H1 (cell line): ENCODE results near the gene VPS9D1. TPM values are rescaled to one million over a fixed set of nuclear protein-coding genes. Genes with fewer than 3 reads are reported as not detected.

Experiments used
- CTCF ChIA-PET: fragments of 300-600 bp; sonication (Branson Sonifier 250); formaldehyde crosslinking; loops from one replicate; lab custom pipeline; 2021; ENCODE audit not compliant: partially characterized antibody; lab: Charles Lee
- POLR2A ChIA-PET: fragments of 300-600 bp; sonication (Branson Sonifier 250); formaldehyde crosslinking; loops from one replicate; lab custom pipeline; 2021; ENCODE audit warnings: inconsistent platforms; ENCODE audit not compliant: partially characterized antibody; lab: Charles Lee
- DNase-seq, 2 experiments: peaks; one replicate each; pipeline versions ENCODE4 v3.0.0 to v3.0.0-alpha.2; 2010 to 2022; ENCODE audit warnings: low spot score in 2 of 2, low read depth in 1 of 2, mixed read lengths in 1 of 2
- FAIRE-seq: peaks from 2 replicates; lab custom pipeline; 2011; peaks lifted over from hg19 to GRCh38; lab: Jason Lieb, UNC
- H2AFZ ChIP-seq: 2 replicates; pipeline ENCODE4 v1.8.1; 2012; ENCODE audit warnings: low read length, inconsistent platforms
- H2AK5ac ChIP-seq: 2 replicates; pipeline ENCODE4 v1.6.1; 2013; ENCODE audit warnings: low read depth, low read length
- H2BK120ac ChIP-seq: replicated peaks from 2 replicates; pipeline ENCODE3; 2013; ENCODE audit warnings: low read depth, low read length, inconsistent platforms
- H2BK12ac ChIP-seq: 2 replicates; pipeline ENCODE4 v1.6.1; 2013; ENCODE audit warnings: low read depth, low read length
- H2BK15ac ChIP-seq: 2 replicates; pipeline ENCODE4 v1.6.1; 2013; ENCODE audit warnings: low read length
- H2BK20ac ChIP-seq: 2 replicates; pipeline ENCODE4 v1.6.1; 2013; ENCODE audit warnings: low read length
- H2BK5ac ChIP-seq: 2 replicates; pipeline ENCODE4 v1.6.1; 2013; ENCODE audit warnings: low read depth, low read length
- H3K14ac ChIP-seq: 2 replicates; pipeline ENCODE4 v1.6.1; 2013; ENCODE audit warnings: inconsistent platforms; ENCODE audit not compliant: insufficient read length
- H3K18ac ChIP-seq: 2 replicates; pipeline ENCODE4 v1.6.1; 2013; ENCODE audit warnings: low read length; ENCODE audit errors: extremely low read depth
- H3K23ac ChIP-seq: 2 replicates; pipeline ENCODE4 v1.6.1; 2013; ENCODE audit warnings: inconsistent platforms; ENCODE audit not compliant: insufficient read length
- H3K23me2 ChIP-seq: 2 replicates; pipeline ENCODE4 v1.6.1; 2013; ENCODE audit warnings: low read depth, low read length
- H3K27ac ChIP-seq: 2 replicates; pipeline ENCODE4 v1.6.1; 2011; ENCODE audit warnings: low read depth, low read length, inconsistent platforms
- H3K27me3 ChIP-seq, 4 experiments: replicated peaks in 1 of 4; 1 replicate in 1 of 4; 2 replicates in 3 of 4; pipeline versions ENCODE4 v1.6.1 to v1.8.1; 2011 to 2013; ENCODE audit warnings: low read length in 3 of 4, mild to moderate bottlenecking in 3 of 4, inconsistent platforms in 2 of 4, mixed read lengths in 2 of 4, moderate library complexity in 1 of 4; ENCODE audit not compliant: control insufficient read depth in 3 of 4, insufficient read depth in 3 of 4; ENCODE audit errors: extremely low read depth in 1 of 4
- H3K36me3 ChIP-seq, 4 experiments: 2 replicates each; pipeline versions ENCODE4 v1.6.1 to v1.8.1; 2011 to 2013; ENCODE audit warnings: mild to moderate bottlenecking in 4 of 4, low read length in 3 of 4, moderate library complexity in 2 of 4, control low read depth in 1 of 4, inconsistent platforms in 1 of 4; ENCODE audit not compliant: insufficient read depth in 4 of 4, control insufficient read depth in 2 of 4
- H3K4ac ChIP-seq: replicated peaks from 2 replicates; pipeline ENCODE3; 2013; ENCODE audit warnings: low read length, low read depth, mixed read lengths, inconsistent platforms; ENCODE audit not compliant: insufficient read length
- H3K4me1 ChIP-seq, 4 experiments: replicated peaks in 1 of 4; 1 replicate in 1 of 4; 2 replicates in 3 of 4; pipeline versions ENCODE4 v1.6.1 to v1.8.1; 2011 to 2013; ENCODE audit warnings: low read length in 3 of 4, inconsistent platforms in 2 of 4, mixed read lengths in 1 of 4; ENCODE audit not compliant: insufficient read depth in 4 of 4, control insufficient read depth in 3 of 4
- H3K4me2 ChIP-seq, 2 experiments: 2 replicates each; pipeline versions ENCODE4 v1.6.1 to v1.8.1; 2011 to 2013; ENCODE audit warnings: low read depth in 2 of 2, low read length in 2 of 2, control low read depth in 1 of 2, inconsistent platforms in 1 of 2, mild to moderate bottlenecking in 1 of 2; ENCODE audit not compliant: insufficient read depth in 1 of 2
- H3K4me3 ChIP-seq, 4 experiments: fragments of 200-600, 300-600 bp in 1 of 4; sonication (generic), shearing (Covaris generic), sonication (Bioruptor Twin) in 1 of 4; 2 replicates each; pipeline versions ENCODE4 v1.5.1 to v1.8.1; 2011 to 2016; ENCODE audit warnings: low read length in 4 of 4, low read depth in 3 of 4, control low read depth in 2 of 4, inconsistent platforms in 2 of 4, mild to moderate bottlenecking in 2 of 4, mixed read lengths in 1 of 4, moderate library complexity in 1 of 4; ENCODE audit not compliant: insufficient read depth in 2 of 4; ENCODE audit errors: extremely low read depth in 1 of 4
- H3K56ac ChIP-seq: replicated peaks from 2 replicates; pipeline ENCODE3; 2013; ENCODE audit warnings: low read depth, mild to moderate bottlenecking, mixed read lengths, low read length, inconsistent platforms; ENCODE audit not compliant: insufficient read length
- H3K79me1 ChIP-seq: 2 replicates; pipeline ENCODE4 v1.6.1; 2013; ENCODE audit warnings: low read depth, low read length, control low read depth
- H3K79me2 ChIP-seq, 2 experiments: 2 replicates each; pipeline versions ENCODE4 v1.6.1 to v1.8.1; 2012 to 2013; ENCODE audit warnings: low read length in 2 of 2, mild to moderate bottlenecking in 2 of 2, inconsistent platforms in 1 of 2; ENCODE audit not compliant: insufficient read depth in 2 of 2, control insufficient read depth in 1 of 2
- H3K9ac ChIP-seq, 4 experiments: replicated peaks in 1 of 4; 1 replicate in 1 of 4; 2 replicates in 3 of 4; pipeline versions ENCODE4 v1.6.1 to v1.8.1; 2011 to 2013; ENCODE audit warnings: low read depth in 3 of 4, low read length in 3 of 4, control low read depth in 2 of 4, mild to moderate bottlenecking in 2 of 4, moderate library complexity in 2 of 4, inconsistent platforms in 1 of 4; ENCODE audit errors: extremely low read depth in 1 of 4
- H3K9me3 ChIP-seq, 2 experiments: 2 replicates each; pipeline versions ENCODE4 v1.6.1 to v1.8.1; 2012 to 2013; ENCODE audit warnings: mild to moderate bottlenecking in 2 of 2, moderate library complexity in 2 of 2, control low read depth in 1 of 2, inconsistent platforms in 1 of 2, low read depth in 1 of 2, low read length in 1 of 2, mixed read lengths in 1 of 2; ENCODE audit not compliant: insufficient read depth in 2 of 2
- H4K20me1 ChIP-seq, 2 experiments: replicated peaks in 1 of 2; 2 replicates each; pipeline versions ENCODE3 to v1.8.1; 2011 to 2013; ENCODE audit warnings: inconsistent platforms in 2 of 2, low read length in 2 of 2, mild to moderate bottlenecking in 1 of 2; ENCODE audit not compliant: insufficient read depth in 2 of 2, control insufficient read depth in 1 of 2
- H4K5ac ChIP-seq: 2 replicates; pipeline ENCODE4 v1.6.1; 2013; ENCODE audit warnings: low read length, low read depth, mixed read lengths, inconsistent platforms; ENCODE audit not compliant: insufficient read length
- H4K8ac ChIP-seq: 2 replicates; pipeline ENCODE4 v1.8.0; 2013; ENCODE audit warnings: mild to moderate bottlenecking, moderate library complexity, low read length, inconsistent platforms; ENCODE audit not compliant: insufficient read depth; ENCODE audit errors: extremely low read depth
- H4K91ac ChIP-seq: replicated peaks from 2 replicates; pipeline ENCODE3; 2013; ENCODE audit warnings: low read length, mixed read lengths, inconsistent platforms; ENCODE audit not compliant: insufficient read length
- SP4 ChIP-seq: IDR thresholded peaks from 2 replicates; pipeline ENCODE4 v1.6.1; 2012; ENCODE audit warnings: low read length, inconsistent platforms
- WGBS, 2 experiments: shearing (Covaris generic) in 1 of 2; methylation state at CpG; one replicate each; pipeline versions ENCODE4 v1.1.6 to v1.1.7; 2013 to 2015; ENCODE audit warnings: low lambda C conversion rate in 2 of 2, mixed read lengths in 2 of 2, inconsistent platforms in 1 of 2, low coverage in 1 of 2, missing lambda C conversion rate in 1 of 2; ENCODE audit not compliant: insufficient replicate concordance in 2 of 2, insufficient coverage in 1 of 2, insufficient read length in 1 of 2; ENCODE audit errors: extremely low coverage in 1 of 2, missing lambda C conversion rate in 1 of 2; 5-methylcytosine and 5-hydroxymethylcytosine counted together
- polyA plus RNA-seq, 7 experiments: library from polyadenylated mRNA; depleted of rRNA in 3 of 7; stranded (reverse) in 5 of 7; unstranded in 2 of 7; fragments of >200 nt in 5 of 7; fragments of 200-250 nt in 2 of 7; gene quantifications; 1 replicate in 5 of 7; 2 replicates in 1 of 7; 4 replicates in 1 of 7; pipeline versions ENCODE4 v1.2.1 to v1.2.3, GENCODE V29; 2011 to 2013; ENCODE audit warnings: missing spikeins in 2 of 7, mixed read lengths in 2 of 7
- total RNA-seq: library from RNA; stranded (reverse); fragmentation: NEBNext Ultra II Directional; extraction: Animal tissue kit (Norgen Biotek cat#: 25700); gene quantifications from 2 replicates; pipeline ENCODE4 v1.2.1, GENCODE V29; 2021
- TF ChIP-seq, protein P1 (sequence below), 3 experiments: IDR thresholded peaks; 1 replicate in 2 of 3; 2 replicates in 1 of 3; pipeline versions ENCODE4 v1.5.1 to v1.6.1; 2011; ENCODE audit warnings: low read length in 3 of 3, mild to moderate bottlenecking in 3 of 3, inconsistent platforms in 2 of 3, low read depth in 1 of 3, moderate library complexity in 1 of 3; ENCODE audit not compliant: insufficient read depth in 1 of 3; ENCODE audit errors: control extremely low read depth in 1 of 3

Gene VPS9D1
- total and polyA plus RNA-seq, 2 of the 8 experiments (the other 6 are each of a cell fraction or from before 2014, with no cell fraction given) = 2.9 to 5.4 TPM

GRCh38 chr16:89667633-89668032 lies 53.1 kb downstream of the VPS9D1 start:
- POLR2A ChIA-PET = interaction anchor here (0.7 to 1.7 kb wide), 3 partner anchors 10 to 103 kb away, joined by 3 to 5 read pairs (median 4); partner anchors contain the start of genes CDK10, CHMP1A and SPATA33
- Histone ChIP-seq H2BK20ac (no peak overlapping the region), H2BK15ac (no peak overlapping the region), H3K36me3 (peaks cover 0 to 8% (median 2%) of the 10 kb centered on the region in 4 experiments; a peak in 2 of 8 replicates)
- TF ChIP-seq, protein P1, sequence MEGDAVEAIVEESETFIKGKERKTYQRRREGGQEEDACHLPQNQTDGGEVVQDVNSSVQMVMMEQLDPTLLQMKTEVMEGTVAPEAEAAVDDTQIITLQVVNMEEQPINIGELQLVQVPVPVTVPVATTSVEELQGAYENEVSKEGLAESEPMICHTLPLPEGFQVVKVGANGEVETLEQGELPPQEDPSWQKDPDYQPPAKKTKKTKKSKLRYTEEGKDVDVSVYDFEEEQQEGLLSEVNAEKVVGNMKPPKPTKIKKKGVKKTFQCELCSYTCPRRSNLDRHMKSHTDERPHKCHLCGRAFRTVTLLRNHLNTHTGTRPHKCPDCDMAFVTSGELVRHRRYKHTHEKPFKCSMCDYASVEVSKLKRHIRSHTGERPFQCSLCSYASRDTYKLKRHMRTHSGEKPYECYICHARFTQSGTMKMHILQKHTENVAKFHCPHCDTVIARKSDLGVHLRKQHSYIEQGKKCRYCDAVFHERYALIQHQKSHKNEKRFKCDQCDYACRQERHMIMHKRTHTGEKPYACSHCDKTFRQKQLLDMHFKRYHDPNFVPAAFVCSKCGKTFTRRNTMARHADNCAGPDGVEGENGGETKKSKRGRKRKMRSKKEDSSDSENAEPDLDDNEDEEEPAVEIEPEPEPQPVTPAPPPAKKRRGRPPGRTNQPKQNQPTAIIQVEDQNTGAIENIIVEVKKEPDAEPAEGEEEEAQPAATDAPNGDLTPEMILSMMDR (IDR thresholded peaks at IDR 0.05; ENCODE audit: control extremely low read depth in 1 of 3, insufficient read depth in 1 of 3, low read depth in 1 of 3, low read length in 3 of 3) = peak in 1 of 3 experiments; percentile 15; a peak in 1 of 4 replicates
- TF ChIP-seq SP4 = no peak
- TF ChIP-seq, all 59 proteins: peak for 1
- no peak overlapping the region for H3K27ac ChIP-seq
- H3K23ac ChIP-seq = no peak overlapping the region
- DNase-seq (no peak), FAIRE-seq (no peak)
- H3K79me1 ChIP-seq = no peaks in the 10 kb centered on the region
- no peaks in the 10 kb centered on the region for H3K4me1 ChIP-seq
- CTCF ChIA-PET = interaction anchor here (0.6 to 3.2 kb wide), 15 partner anchors 8 to 102 kb away, joined by 3 to 20 read pairs (median 4); partner anchors contain the start of gene DPEP1
- no peak overlapping the region for H4K91ac ChIP-seq
- H2BK12ac ChIP-seq = no peak overlapping the region
- WGBS, 2 experiments = 80% methylated on average over 9 of the region's 9 CpGs; no CpG with 5 or more reads in 1 of the 2 experiments
- H4K20me1 ChIP-seq = peaks cover 0 to 2% of the 10 kb centered on the region in 2 experiments
- H2BK120ac ChIP-seq = no peak overlapping the region
- H2AFZ ChIP-seq = no peak overlapping the region
- H3K9ac ChIP-seq = no peak overlapping the region
- H3K9me3 ChIP-seq = peaks cover 5 to 10% of the 10 kb centered on the region in 2 experiments; a peak in 3 of 4 replicates
- no peak overlapping the region for H3K4me3 ChIP-seq
- H3K4ac ChIP-seq = no peak overlapping the region
- H4K8ac ChIP-seq = no peak overlapping the region
- no peak overlapping the region for H3K4me2 ChIP-seq
- H3K79me2 ChIP-seq = no peaks in the 10 kb centered on the region
- no peak overlapping the region for H3K18ac ChIP-seq
- H3K27me3 ChIP-seq = no peaks in the 10 kb centered on the region
- no peak overlapping the region for H4K5ac ChIP-seq
- no peak overlapping the region for H3K14ac ChIP-seq
- H2AK5ac ChIP-seq = no peak overlapping the region
- no peaks in the 10 kb centered on the region for H3K23me2 ChIP-seq
- no peak overlapping the region for H2BK5ac ChIP-seq
- no peak overlapping the region for H3K56ac ChIP-seq
